CD4-positive, alpha-beta T cell treated with Interleukin-4 for 1 hour (primary cell): ENCODE results near the gene RERE.

Source experiments
- DNase-seq, 2 donors: peaks; one replicate each; pipeline ENCODE4 v3.0.0-alpha.2; 2020 to 2022

The RERE gene

GRCh38 chr1:8419172-8419571, 398.3 kb downstream of the RERE start:
- no peak for DNase-seq

- DNase-seq, result no peak
These were observed 399.1 kb downstream of the RERE start for GRCh38 chr1:8418301-8418700.

GRCh38 chr1:8417625-8418024, 399.8 kb downstream of the RERE start:
- DNase-seq, result no peak

GRCh38 chr1:8416881-8417280, 400.6 kb downstream of the RERE start:
- DNase-seq, result no peak

- DNase-seq, result no peak
These were observed 401.7 kb downstream of the RERE start for GRCh38 chr1:8415526-8416278.

- DNase-seq, result no peak
These were observed 405.1 kb downstream of the RERE start for GRCh38 chr1:8412183-8412831.

- DNase-seq, result no peak
These were observed 405.6 kb downstream of the RERE start for GRCh38 chr1:8411803-8412182.

GRCh38 chr1:8410791-8411190, 406.6 kb downstream of the RERE start:
- DNase-seq, result no peak

- DNase-seq, result no peak
These were observed 407.8 kb downstream of the RERE start for GRCh38 chr1:8409606-8410005.

- peak in 1 of 2 donors; percentile 47 for DNase-seq
These were observed 408.3 kb downstream of the RERE start for GRCh38 chr1:8409106-8409505.

- DNase-seq, result no peak
These were observed 409.1 kb downstream of the RERE start for GRCh38 chr1:8408151-8408839.

- peak in 1 of 2 donors; percentile 40 for DNase-seq
These were observed 409.8 kb downstream of the RERE start for GRCh38 chr1:8407652-8408051.

- no peak for DNase-seq
These were observed 410.5 kb downstream of the RERE start for GRCh38 chr1:8406960-8407359.

- no peak for DNase-seq
These were observed 411.4 kb downstream of the RERE start for GRCh38 chr1:8406011-8406410.

GRCh38 chr1:8404460-8405370, 412.7 kb downstream of the RERE start:
- DNase-seq, result no peak

GRCh38 chr1:8402109-8402710, 415.2 kb downstream of the RERE start:
- no peak for DNase-seq

- DNase-seq, result no peak
These were observed 418.8 kb downstream of the RERE start for GRCh38 chr1:8398677-8399076.

- DNase-seq, result no peak
These were observed 419.4 kb downstream of the RERE start for GRCh38 chr1:8398086-8398485.

GRCh38 chr1:8397511-8397910, 419.9 kb downstream of the RERE start:
- no peak for DNase-seq

- peak in 1 of 2 donors; percentile 28 for DNase-seq
These were observed 420.5 kb downstream of the RERE start for GRCh38 chr1:8396786-8397406.

- DNase-seq, result no peak
These were observed 421.2 kb downstream of the RERE start for GRCh38 chr1:8396083-8396785.
